ENCODE data around the gene OOSP3.
"Not testable (repeated sequence)": the region's sequence is repeated elsewhere in the genome, so short reads cannot be mapped to it uniquely, and the experiment has no call there.

Gene OOSP3

GRCh38 chr11:59877325-59877724 lies 1.3 kb upstream of the OOSP3 start:
- no peak for DNase-seq (ENCODE audit: low spot score)

GRCh38 chr11:59877784-59878183 lies 798 bp upstream of the OOSP3 start:
- no peak for TF ChIP-seq CTCF (IDR thresholded peaks at IDR 0.05; ENCODE audit: extremely low read depth, missing control alignments)
- no peak for DNase-seq (ENCODE audit: low spot score)

More at GRCh38 chr11:59877325-59877724, 1.3 kb upstream of the OOSP3 start:
- TF ChIP-seq CTCF (IDR thresholded peaks at IDR 0.05; ENCODE audit: extremely low read depth, missing control alignments), result no peak

GRCh38 chr11:59879567-59879966 lies 985 bp downstream of the OOSP3 start:
- TF ChIP-seq CTCF (IDR thresholded peaks at IDR 0.05; ENCODE audit: extremely low read depth, missing control alignments), result no peak
- no peak for DNase-seq (ENCODE audit: low spot score)

- TF ChIP-seq CTCF (IDR thresholded peaks at IDR 0.05; ENCODE audit: extremely low read depth, missing control alignments), result no peak
- no peak for DNase-seq (ENCODE audit: low spot score)
Observed at GRCh38 chr11:59883597-59883996, 5.0 kb downstream of the OOSP3 start.

- not testable (repeated sequence) for DNase-seq (ENCODE audit: low spot score)
Observed at GRCh38 chr11:59887156-59887555, 8.6 kb downstream of the OOSP3 start.

GRCh38 chr11:59891781-59892181 lies 13.2 kb downstream of the OOSP3 start:
- no peak for DNase-seq (ENCODE audit: low spot score)

GRCh38 chr11:59894616-59895015 lies 16.0 kb downstream of the OOSP3 start:
- no peak for TF ChIP-seq CTCF (IDR thresholded peaks at IDR 0.05; ENCODE audit: extremely low read depth, missing control alignments)

More at GRCh38 chr11:59891781-59892181, 13.2 kb downstream of the OOSP3 start:
- TF ChIP-seq CTCF (IDR thresholded peaks at IDR 0.05; ENCODE audit: extremely low read depth, missing control alignments), result no peak

GRCh38 chr11:59898046-59898445 lies 19.5 kb downstream of the OOSP3 start:
- no peak for DNase-seq (ENCODE audit: low spot score)
- TF ChIP-seq CTCF (IDR thresholded peaks at IDR 0.05; ENCODE audit: extremely low read depth, missing control alignments), result no peak

More at GRCh38 chr11:59894616-59895015, 16.0 kb downstream of the OOSP3 start:
- no peak for DNase-seq (ENCODE audit: low spot score)
